Activated CD4-positive, alpha-beta T cell treated with anti-CD3 and anti-CD28 coated beads, Interleukin-2, amount 50 U/mL, for 48 hours (primary cell): ENCODE measurements around the gene NUB1.

ENCODE experiments used
- DNase-seq, 2 experiments: peaks; one replicate each; pipeline ENCODE4 v3.0.0-alpha.2; 2020

The NUB1 gene

DNA sequence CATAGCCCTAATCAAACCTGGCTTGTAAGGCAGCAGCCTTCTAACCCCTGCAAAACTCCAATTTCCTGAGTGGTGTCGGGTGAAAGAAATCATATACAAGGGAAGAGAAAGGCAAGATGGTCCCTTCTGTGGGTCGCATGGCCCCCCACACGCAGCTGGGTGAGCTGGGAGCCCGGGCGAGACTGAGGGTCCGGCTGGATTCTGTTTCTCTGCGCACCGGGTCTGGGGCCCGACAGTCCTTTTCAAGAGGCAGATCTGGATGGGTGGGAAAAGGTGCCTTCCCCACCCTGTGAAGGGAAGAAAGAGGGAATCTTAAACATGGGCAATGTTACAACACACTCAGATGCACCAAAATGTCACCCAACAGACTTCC, 49.7 kb downstream of the NUB1 start:
- no peak for DNase-seq

DNA sequence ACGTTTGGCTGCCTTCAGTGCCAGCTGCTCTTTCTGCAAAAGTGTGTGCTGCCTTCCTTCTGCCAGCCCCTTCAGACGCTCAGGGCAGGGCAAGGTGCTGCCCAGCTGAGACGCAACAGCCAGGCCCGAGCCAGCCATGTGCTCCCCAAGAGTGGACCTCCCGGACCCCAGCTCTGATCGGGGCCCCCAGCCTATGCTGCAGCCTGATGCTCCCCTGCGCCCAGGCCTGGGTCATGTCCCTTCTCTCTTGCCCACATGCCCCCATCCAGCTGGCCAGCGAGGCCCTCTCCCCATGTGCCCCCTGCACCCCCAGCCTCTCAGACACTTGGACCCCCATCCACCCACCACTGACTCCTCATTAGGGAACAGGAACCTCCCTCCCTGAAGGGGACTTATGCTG, 50.4 kb downstream of the NUB1 start:
- DNase-seq: no peak

DNA sequence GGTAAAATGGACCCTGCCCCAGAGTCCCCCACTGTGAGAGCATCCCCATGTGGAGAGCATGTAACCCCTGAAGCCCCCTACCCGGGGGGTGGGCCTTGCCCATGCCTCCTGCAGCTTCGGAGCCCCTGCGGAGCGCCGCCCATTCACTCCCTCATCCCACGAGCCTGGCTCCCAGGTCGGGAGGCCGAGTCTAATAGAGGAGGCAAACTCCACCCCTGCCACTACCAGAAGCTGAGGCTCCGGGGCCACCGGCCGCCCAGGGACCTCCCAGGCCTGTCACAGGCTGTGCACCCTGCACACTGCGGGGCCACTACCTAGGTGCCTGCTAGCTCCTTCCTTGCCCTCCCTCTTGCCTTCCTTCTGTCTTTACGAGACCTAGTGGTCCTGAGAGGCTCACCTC, 50.8 kb downstream of the NUB1 start:
- DNase-seq: no peak

DNA sequence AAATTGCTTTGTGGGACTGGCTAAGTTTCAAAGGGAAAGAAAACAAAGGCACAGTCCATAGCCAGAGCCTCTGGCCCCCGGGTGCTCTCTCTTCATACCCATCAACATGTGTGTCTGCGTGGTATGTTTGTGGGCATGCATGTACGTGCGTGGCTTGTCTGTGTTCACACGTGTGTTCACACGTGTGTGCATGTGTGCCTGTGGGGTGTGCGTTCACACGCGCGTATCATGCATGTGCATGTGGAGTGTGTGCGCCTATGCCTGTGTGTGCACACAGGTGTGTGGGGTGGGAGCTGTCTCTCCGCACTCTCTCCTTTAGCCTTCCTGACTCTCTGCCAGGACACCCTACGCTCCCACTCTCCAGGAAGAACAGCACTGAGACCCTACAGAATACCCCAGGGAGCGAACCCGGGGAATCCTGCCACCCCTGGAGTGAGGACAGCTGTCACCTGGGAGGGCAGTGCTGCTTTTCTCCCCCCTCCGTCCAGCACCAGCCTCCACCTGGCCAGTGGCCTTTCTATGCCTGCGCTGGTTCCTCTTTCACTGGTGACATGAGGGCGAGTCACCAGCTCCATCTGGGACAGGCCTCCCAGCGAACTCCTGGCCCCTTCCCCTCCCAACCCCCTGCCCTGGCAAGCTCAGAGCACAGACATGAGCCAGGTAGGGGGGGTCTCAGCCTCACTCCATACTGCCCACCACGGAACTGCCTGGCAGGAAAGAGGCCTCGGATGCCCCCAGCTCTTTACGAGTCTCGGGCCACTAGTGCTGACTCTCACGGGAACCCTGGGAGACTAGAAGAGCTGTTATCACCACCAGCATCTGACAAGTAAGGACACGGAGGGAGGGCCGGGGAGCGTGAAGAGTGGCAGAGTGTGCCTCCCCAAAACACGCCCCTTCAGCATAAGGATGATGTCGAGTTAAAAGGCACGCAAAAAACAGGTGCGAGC, 51.7 kb downstream of the NUB1 start:
- no peak for DNase-seq

DNA sequence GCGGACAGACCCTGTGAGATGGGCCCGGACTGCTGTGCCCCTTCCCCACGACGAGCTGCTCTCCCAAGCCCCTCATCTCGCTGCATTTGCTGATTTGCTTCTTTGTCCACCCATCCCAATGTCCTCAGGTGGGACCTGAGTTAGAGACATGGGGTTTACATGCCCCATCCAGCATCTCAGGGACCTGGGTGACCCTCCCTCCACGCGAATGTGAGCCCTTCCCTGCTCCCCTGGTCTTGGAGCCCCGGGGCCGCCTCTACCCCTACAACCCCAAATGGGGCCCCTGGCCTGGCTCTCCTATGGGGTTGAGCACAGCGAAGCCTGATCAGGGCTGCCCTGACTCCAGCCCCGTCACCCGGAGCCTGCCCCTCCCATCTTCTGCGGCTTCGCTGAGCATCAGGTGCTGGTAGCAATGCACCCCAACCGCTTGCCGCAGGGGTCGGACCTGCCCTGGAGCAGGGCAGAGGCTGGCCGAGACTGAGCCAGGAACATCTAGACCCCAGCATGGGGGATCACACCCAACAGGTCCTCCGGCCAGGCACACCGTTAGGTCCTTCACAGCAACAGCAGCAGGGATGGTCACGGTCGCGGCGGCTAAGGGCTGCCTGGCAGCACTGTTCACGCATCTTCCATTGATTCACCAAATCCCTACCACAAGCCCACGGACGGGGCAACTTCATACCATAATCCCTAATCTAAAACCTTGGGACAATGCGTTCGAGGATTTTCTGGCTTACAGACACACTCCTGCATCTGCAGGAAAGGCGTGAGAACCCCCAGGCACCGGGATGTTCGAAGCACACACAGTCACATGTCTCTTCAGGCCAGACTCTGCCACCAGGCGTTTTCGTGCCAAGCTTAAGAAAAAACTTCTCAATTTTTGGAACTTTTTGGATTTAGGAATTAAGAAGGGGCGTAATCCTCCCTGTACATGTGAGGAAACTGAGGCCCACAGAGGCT, 52.7 kb downstream of the NUB1 start:
- DNase-seq: no peak

DNA sequence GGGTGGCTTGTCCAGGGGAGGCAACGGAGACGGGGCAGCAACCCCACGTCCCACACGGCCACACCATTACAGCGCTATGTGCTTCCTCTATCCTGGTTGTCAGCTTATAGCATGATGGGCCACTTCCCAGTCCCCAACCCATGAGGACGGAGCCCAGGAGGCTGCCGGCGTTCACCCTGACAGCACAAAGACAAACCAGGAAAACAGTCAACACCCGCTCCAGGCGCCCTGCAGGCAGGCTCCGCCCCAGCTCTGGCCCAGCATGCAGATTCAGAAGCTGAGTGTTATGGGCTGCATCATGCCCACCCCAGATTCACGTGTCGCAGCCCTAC, 53.4 kb downstream of the NUB1 start:
- DNase-seq: no peak

DNA sequence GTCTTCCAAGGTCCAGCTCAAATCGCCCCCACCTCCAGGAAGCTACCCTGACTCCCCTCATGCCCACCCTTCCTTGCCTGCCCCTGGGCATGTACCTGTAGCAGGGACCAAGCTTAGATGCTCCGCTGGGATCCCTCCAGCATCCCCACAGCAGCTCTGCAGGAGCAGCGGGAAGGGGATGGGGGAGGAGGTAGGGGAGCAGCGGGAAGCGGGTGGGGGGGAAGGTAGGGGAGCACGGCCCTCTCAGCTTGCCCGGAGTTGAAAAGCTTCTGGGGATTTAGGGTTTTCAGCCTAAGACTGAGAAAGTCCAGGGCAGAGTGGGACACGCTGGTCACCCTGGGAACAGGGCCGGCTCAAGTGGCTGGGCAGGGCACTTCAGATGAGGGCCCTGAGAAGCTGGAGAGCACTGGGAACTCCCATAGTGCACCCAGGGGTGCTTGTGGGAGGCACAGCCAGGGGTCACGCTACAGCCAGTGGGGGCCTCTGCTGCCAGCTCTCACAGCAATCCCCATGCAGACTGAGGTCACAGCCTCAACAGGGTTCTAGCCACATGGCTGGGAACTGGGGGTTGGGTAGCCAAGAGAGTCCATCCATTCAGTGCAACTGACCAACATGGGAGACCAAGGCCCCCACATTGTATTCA, 54.8 kb downstream of the NUB1 start:
- no peak for DNase-seq

DNA sequence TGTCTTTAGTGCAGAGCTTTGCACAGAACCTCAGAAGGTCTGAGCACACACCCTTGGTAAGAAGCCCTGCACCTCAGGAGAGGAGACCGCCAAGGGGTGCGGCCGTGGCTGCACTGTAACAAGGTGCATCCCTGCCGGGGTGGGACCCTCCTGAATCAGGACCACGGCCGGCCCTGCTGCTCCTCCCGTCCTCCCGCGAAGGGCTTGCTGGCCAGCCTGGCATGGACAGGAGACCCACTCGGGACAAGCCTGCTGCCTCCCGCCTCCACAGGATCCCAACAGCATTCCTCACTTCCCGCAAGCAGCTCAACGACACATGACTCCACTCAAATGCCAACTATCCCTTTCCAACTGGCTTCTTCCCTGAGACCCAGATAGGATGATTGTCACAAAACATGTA, 55.4 kb downstream of the NUB1 start:
- no peak for DNase-seq

DNA sequence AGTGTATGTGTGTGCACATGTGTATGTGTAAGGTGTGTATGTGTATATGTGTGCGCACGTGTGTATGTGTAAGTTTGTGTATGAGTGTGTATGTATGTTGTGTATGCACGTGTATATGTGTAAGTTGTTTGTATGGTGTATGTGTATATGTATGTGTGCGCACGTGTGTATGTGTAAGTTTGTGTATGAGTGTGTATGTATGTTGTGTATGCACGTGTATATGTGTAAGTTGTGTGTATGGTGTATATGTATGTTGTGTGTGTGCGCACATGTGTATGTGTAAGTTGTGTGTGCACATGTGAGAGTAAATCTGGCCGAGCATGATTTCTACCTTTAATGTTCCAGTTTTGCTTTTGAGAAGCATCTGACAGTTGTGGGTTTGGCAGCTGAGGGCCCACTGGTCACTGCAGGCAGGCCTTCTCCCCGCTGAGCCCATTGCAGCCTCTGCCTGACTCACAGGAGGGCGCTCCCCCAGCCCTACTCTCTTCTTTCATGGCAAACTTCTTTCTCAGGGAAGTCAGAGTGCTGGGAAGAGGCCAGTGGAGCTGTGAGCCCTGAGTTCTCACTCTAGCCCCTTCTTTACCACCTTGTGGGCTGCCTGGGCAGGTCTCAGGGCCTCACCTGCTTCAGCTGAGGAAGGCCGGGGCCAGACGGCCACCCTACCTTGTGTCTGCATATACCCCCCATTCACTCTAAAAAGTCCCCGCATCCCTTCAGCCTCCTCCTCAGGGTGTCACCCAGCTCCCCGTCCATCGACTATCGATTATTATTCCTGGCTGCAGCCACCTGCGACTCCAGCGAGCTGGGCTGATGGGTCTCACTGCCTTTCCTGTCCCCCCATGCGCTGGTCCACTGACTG, 57.1 kb downstream of the NUB1 start:
- no peak for DNase-seq

DNA sequence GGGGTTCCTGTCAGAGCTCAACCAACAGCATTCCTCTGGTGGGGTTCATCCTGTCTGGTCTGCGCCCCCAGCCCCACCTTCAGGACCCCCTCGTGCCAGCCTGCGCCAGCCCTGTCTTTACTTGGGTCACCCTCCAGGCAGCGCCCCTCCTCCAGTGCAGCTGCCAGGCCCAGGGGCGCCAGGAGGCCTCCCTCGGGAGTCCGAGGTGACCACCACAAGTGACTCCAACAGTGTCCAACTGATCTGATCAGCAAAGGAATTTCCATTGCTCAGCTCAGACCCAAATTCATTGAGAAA, 57.6 kb downstream of the NUB1 start:
- no peak for DNase-seq

DNA sequence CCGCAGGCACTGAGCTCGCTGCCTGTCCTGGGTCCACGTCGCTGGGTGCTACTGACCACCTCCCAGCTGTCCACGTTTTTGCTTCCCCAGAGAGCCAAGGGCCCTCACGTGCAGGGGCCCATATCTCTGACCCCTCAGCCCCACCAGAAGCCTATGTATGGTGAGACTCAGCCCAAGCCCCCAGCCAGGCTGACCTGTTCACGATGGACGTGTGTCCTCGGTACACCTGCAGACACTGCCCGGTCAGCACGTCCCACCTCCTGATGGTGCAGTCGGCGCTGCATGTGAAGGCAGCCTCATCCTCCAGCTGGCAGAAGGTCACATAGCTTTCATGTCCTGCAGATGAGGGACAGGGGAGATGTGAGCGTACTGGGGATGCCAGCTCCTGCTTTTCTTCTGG, 58.3 kb downstream of the NUB1 start:
- no peak for DNase-seq

DNA sequence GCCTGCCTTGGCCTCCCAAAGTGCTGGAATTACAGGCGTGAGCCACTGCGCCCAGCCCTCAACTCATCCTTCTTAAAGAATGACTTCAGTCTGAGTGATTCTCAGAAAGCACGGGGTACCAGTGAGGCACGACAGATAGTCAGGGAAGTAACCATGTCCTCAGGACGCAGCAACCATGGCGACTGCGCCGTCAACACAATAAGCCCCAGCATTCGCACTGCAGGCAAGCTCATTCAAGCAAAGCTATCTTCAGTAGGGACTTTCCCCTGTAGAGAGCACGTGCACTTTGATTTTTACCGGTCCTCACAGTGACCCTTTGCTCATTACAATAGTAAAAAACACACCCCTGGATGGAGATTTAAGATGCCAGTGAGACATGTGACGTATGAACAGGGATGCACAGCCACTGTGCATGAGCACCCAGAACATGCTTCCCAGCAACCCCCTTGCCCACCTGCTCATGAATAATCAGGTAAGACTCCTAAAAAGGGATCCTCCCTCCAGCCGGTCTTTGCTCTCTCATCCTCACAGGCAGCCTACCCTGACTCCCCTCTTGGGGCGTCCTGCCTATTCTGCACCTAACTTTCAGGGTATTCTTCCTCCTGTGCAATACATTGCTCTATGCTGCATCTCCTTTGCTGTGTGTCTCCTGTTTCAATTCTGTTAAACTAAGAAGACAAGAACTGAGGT, 59.2 kb downstream of the NUB1 start:
- DNase-seq: no peak

DNA sequence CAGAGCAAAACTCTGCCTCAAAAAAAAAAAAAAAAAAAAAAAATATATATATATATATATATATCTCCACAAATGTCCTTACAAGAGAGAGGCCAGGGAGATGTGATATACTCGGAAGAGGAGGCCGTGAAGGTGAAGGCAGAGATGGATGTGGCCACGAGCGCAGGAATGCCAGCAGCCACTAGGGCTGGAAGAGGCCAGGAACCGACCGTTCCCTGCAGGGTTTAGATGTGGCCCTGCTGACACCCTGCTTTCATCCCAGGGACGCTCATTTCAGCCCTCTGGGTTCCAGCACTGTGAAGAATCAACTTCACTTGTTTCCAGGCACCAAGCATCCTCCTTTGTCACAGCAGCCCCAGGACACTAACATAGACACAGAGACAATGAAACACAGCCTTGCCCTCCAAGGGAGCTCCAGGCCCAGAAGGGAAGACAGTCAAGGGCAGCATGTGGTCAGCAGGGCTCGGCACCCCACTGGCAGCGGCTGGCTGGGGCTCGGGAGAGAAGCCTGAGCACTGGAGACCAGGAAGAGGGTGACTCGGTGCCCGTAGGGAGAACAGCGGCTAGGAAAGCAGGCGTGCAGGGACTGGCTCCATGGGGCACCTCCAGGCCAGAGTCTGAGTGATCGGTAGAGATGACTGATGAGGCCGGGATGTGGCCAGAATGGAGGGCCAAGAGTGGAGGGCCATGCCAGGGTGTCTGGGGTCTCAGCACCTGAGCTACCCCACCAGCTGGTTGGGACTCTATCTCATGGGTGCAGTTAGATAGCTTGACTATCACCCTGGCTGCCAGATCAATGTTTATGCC, 60.6 kb downstream of the NUB1 start:
- no peak for DNase-seq

DNA sequence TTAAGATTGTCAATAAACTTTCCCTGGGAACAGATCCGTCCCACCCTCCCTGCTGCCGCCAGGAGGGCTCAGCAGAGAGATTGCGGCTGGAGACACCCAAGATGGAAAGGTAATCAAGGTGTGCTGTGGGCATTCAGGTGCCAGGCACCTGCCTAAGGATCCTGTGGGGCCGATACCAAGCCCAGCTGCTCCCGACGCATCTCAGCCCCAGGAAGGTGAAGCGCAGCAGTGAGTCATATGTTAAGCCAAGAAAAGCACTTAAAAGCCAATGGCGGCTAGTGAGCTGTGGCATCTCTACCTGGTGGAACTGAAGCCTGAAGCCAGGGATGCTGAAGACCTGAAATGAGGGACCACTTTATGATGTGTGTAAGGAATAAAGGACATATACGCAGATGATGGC, 62.2 kb downstream of the NUB1 start:
- DNase-seq: no peak

DNA sequence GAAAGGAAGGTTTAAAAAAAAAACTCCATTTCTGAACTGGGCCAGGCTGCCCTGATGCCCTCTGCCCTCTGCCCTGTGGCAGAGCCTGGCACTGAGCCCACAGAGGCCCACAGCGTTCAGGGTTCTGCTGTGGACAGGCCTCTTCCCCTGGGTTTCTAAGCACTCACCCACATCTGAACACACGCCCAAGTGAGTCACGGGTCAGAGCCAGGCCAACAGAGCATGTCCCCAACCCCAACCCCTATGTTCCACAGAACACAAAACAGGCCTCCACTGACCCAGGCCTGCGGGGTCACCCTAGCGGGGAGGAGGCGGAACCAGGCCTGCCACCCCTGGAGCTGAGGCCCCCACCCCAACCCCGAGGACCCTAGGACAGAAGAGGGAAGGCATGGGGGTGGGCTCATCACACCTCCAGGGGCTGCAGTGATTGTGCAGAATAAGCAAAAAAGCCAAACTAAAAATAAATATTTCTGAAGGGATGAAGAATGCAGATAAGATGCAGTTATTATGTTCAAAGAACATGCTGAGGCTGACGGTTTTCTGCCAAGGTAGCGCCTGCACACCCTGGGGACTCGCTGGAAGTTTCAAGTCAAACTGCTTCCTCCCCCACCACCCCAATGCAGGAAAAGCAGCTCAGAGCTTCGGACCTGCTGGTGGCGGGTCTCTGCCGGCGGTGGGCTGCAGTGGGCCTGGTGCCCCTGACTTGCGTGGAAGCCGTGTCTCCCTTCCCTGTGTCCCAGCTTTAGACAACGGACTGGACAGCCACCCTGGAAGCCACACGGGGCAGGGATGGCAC, 62.8 kb downstream of the NUB1 start:
- DNase-seq: no peak

DNA sequence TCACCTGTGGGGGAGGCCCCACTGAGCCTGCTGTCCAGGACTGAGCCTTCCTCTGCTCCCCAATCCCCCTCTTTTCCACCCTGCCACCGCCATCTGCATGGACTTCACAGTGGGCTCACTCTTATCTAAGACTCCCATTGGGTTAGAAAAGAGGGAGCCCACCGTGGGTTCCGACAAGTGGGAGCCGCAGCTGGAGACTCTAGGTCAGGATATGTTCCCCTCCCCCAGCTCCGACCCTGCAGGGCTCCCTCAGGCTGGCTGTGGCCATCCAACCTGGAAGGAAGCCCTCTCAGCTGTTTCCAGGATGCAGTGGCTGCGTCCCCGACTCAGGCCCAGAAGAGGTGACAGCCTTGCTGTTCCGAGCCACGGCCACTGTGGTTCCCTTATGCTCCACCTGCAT, 63.4 kb downstream of the NUB1 start:
- no peak for DNase-seq

DNA sequence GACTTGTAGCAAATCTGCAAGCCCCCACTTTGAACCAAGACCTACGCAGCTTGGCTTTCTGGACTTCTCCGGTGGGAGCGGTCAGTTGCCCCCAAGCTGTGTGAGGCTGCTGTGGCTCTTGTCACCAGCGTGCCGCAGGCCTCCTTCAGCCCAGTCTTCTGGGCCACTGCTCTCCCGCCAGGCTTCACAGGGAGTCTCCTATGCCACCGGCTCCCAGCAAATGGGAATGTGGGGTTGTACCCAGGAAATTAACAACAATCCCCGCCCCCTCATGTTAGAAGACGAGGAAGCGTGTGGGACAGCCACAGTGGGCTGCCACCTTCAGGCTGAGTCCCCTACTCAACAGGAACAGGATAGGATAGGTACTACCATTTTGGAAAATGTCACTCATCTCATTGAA, 64.0 kb downstream of the NUB1 start:
- DNase-seq: no peak

DNA sequence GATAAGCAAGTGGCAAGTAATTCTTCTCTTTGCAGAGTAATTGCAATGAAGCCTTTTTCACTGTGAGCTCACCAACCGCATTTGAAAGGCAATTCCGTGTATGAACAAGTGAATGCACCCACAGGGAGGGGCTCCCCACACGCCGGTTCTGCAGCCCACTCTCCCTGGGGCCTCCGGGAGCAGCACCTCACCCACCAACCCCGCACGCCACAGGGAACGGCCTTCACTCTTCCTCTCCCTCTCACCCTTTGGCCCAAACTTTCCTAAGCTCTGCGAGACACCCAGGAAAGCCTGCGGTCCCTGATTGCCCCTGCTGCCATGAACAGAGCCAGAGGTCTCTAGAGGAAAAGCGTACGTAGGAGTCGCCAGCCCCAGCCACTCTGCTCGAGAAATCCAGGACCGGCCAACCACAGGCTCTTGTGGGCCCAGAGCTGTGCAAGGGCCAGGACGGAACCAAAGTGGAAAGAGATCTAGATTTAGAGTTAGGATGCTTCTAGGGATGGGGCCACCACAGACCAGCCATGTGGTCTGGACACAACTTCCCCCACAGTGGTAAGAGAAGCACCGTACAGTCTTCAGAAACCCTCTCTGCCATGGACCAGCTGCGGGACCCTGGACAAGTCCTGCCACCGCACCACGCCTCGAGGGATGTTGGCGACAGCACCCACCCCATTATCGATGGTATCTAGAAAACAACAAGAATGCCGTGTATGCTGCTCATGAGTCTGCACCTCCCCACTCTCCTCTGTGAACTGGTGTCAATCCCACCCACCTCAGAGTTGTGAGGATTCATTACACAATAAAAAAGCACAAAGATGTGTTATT, 64.7 kb downstream of the NUB1 start:
- no peak for DNase-seq

DNA sequence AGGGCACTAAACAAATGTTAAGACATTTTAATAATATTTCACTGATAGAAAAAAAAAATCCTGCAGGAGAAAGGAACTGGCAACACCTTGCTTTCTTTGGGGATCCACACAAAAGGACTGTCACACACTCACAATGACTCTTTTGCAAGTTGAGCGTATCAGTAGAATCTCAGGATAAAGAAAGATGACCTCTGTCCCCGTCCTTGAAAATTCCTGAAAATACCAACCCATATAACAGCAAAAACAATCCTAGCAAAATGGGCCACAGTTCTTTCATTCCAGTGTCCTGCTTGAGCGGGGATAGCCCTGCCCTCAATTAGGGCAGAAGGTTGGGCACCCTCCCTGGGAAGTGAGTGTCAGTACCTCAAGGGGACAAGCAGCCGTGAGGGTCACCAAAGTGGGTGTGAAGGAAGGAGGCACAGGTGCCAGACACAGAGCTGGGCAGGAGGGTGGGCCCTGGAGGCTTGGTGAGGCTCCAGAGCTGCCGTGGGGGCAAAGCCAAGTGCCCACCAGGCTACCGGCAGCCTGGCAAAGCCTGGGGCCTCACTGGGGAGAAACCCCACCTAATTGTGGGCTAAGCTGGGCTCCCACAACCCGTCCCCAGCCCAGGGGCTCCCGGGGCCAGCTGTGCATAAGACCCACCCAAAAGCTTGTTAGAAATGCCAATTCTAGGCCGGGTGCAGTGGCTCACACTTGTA, 65.4 kb downstream of the NUB1 start:
- no peak for DNase-seq
